Left colon (tissue), 2 donors: ENCODE measurements around the gene FHAD1. TPM values are rescaled to one million over a fixed set of nuclear protein-coding genes. Genes with fewer than 3 reads are reported as not detected.

Experiments
- ATAC-seq: fragments of 200-7000 bp; cut with Tn5 transposase; one replicate; pipeline ENCODE4 v1.9.1; 2020; ENCODE audit warnings: mild to moderate bottlenecking, moderate library complexity
- DNase-seq, 2 donors: peaks; one replicate each; pipeline ENCODE4 v3.0.0-alpha.2; 2020
- intact Hi-C, 2 donors: fragments of 100-400 bp; cut with DNase I in 1 of 2; cut with micrococcal nuclease in 1 of 2; formaldehyde crosslinking; loops; one replicate each; pipeline versions ENCODE4 v1.11.2 to v1.14.0; 2022; cut with DNase I, micrococcal nuclease
- total RNA-seq, 2 donors: library from RNA; stranded (reverse); fragmentation: NEBNext Ultra II Directional; extraction: Animal tissue kit (Norgen Biotek cat#: 25700); gene quantifications; one replicate each; pipeline ENCODE4 v1.2.1, GENCODE V29; 2021
- donor health status: DM: no; HTN: no; CAD: no.
- donor health status: DM: yes; HTN: yes; CAD: no.

FHAD1 gene
- total RNA-seq, 2 donors from 2014 or later = 1.2 to 1.3 TPM

- no peak for DNase-seq
- ATAC-seq = no peak
- intact Hi-C loops = no loop called here
These were observed 67.6 kb downstream of the FHAD1 start for GRCh38 chr1:15314328-15315281.

DNA sequence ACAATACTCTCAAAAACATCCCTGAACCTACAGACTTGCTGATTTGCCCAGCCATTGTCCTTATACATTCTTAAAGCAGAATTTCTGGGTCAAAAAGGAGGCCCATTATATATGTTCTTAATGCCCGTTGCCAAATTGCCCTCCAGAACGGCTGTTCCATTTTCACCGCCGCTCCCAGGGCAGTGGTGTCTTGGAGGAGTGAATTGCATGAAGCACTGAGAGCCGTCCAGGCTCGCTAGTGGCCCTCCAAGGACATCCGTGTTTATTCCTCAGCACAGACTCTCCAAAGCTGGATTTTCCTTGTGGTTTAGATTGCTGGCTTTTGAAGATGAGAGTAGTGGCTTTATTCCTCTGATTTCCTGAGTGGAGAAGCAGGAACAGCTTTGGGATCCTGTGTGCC is 68.8 kb downstream of the FHAD1 start:
- ATAC-seq (no peak), DNase-seq (no peak)
- intact Hi-C loops = no loop called here

DNA sequence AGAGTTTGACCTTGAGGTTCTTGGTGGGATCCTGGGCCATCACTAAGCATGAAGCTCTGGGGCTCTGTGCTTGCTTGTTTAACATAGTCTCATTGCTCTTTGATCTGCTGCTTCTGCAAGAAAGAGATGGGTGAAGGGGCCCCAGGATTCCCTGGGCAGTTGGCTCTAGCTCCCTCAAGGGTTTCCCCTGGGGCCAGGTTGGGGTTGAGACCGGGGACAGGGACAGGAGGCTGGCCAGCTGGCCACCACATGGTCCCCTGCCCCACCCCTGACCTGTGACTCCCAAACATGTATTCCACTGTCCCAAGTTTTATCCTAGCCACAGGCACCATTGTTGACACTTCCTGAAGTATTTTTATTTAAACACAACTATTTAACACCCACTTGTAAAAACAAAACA is 69.5 kb downstream of the FHAD1 start:
- intact Hi-C loops = no loop called here

DNA sequence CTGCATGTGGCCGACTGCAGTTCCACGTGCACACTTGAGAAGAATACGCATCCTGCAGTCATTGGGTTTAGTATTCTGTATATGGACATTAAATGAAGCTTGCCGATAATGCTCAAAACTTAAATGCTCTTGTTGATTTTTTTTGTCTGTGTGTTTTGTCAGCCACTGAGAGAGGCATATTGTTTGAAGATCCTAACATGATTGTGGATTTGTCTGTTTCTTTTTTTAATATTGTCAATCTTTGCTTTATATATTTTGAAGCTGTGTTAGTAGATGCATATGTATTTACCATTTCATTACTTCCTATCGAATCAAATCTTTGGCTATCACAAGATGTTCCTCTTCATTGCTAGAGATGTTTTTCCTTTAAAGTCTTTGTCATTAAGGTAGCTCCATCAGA is 73.2 kb downstream of the FHAD1 start:
- ATAC-seq = no peak
- no peak for DNase-seq
- intact Hi-C loops = no loop called here

More for the DNA sequence above, 69.5 kb downstream of the FHAD1 start:
- ATAC-seq (no peak), DNase-seq (no peak)

GRCh38 chr1:15321601-15322000 is 74.6 kb downstream of the FHAD1 start:
- DNase-seq (no peak), ATAC-seq (no peak)
- intact Hi-C loops = no loop called here

GRCh38 chr1:15322648-15323350 is 75.8 kb downstream of the FHAD1 start:
- peak; percentile 78 for ATAC-seq
- intact Hi-C loops = loop anchor here in 1 of 2 donors (2.0 kb wide), 1 partner anchor 108 kb away; no protein-coding TSS in a partner anchor
- DNase-seq = peak; percentile 63 to 85

DNA sequence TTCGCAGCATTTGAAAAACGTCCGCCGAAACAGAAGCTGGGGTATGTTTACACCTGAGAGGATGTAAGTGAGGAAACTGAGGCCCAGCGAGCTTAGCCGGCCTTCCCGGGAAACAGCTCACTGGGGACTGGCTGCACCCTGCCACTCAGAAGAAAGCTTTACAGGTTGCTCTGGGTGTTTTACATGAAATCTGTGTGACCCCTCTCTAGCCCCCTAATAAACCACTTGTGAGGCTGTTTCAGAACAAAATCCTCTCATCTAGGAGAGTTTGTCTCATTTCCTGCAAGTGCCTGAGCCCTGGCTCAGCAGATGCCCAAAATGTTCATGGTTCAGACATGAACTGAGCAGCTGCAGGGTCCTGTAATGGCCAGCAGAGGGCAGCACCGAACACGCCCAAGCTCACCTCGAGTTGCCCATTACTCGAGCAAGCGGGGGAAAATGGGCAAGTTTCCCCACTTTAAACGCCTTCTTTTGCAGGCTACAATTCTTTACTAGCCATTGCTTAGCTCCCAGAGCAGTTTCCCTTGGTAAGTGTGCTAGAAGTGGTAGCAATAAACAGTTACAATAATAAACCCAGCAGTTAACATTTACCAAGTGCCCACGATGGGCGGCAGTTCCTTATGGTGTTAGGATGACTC is 76.4 kb downstream of the FHAD1 start:
- peak; percentile 76 for ATAC-seq
- DNase-seq = peak; percentile 68 to 82
- intact Hi-C loops = loop anchor here in 1 of 2 donors (2.0 kb wide), 1 partner anchor 107 kb away; no protein-coding TSS in a partner anchor

GRCh38 chr1:15323989-15324868 is 77.2 kb downstream of the FHAD1 start:
- intact Hi-C loops = loop anchor here in 1 of 2 donors (2.0 kb wide), 1 partner anchor 107 kb away; no protein-coding TSS in a partner anchor
- DNase-seq = no peak
- ATAC-seq = peak; percentile 11

DNA sequence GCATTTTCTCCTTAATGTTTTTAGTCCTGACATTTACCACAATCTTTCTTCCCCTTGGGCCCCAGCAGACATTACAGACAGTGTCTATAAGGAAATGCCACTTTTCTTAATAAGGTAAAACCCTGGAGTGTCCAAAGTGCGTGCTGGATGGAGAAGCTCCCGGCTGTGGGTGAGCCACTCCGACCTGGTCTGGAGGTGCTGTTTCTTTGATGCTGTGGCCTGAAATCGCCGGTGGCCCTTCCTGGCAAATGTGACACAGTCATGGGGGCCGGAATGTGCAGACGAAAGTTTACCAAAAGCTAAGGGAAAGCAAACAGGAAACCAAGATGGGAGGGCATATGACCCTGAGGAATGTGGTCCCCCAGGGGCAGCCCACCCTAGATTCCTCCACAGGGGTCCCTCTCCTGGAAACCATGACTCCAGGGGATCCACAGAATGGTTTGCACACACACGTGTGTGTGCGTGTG is 77.9 kb downstream of the FHAD1 start:
- intact Hi-C loops = loop anchor here in 1 of 2 donors (5.0 kb wide), 1 partner anchor 102 kb away; no protein-coding TSS in a partner anchor
- DNase-seq (no peak), ATAC-seq (peak; percentile 59)

GRCh38 chr1:15325375-15326085 is 78.5 kb downstream of the FHAD1 start:
- intact Hi-C loops = loop anchor here in 1 of 2 donors (5.0 kb wide), 1 partner anchor 102 kb away; no protein-coding TSS in a partner anchor
- ATAC-seq (no peak), DNase-seq (no peak)

GRCh38 chr1:15326691-15327588 is 79.9 kb downstream of the FHAD1 start:
- intact Hi-C loops = loop anchor here in 1 of 2 donors (5.0 kb wide), 1 partner anchor 100 kb away; no protein-coding TSS in a partner anchor
- DNase-seq (no peak), ATAC-seq (no peak)

DNA sequence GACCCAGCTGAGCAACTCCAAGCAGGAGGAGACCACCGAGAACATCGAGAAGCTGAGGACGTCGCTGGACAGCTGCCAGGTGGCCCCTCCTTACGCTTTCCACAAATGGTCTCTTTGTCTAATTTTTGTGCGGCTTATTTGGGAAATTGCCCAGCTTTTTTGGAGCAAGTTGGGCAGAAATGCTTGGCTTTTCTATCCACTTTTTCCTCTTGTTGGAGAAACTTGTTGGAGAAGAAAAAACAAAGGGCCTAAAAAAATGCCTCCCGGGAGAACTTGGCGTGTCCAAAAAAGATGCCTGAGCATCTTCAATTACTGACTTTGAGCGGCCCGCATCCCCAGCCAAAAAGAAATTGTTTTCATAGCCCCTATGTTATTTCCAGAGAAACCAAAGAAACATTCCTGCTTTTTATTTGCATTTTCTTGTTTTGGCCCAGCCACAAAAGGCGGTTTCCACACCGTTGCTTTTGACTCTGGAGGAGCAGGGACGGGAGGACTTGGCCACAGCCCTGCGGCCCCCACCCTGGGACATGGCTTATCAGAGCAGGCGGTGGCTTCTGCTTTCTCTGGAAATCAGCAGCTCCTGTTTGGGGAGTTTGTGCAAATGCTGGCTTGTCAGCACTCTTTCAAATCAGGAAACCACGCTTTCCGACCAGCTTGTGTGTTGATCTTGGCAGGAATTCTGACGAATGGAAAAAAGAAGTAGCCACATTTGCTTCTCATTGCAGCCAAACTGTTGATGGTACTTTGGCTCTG is 81.5 kb downstream of the FHAD1 start:
- ATAC-seq (peak; percentile 4), DNase-seq (no peak)
- intact Hi-C loops = loop anchor here in 1 of 2 donors (5.0 kb wide), 1 partner anchor 99 kb away; no protein-coding TSS in a partner anchor

GRCh38 chr1:15329104-15329820 is 82.2 kb downstream of the FHAD1 start:
- ATAC-seq (peak; percentile 57), DNase-seq (peak in 1 of 2 donors; percentile 44)
- intact Hi-C loops = loop anchor here in 1 of 2 donors (5.0 kb wide), 1 partner anchor 98 kb away; no protein-coding TSS in a partner anchor

- ATAC-seq (no peak), DNase-seq (no peak)
These were observed 83.0 kb downstream of the FHAD1 start for GRCh38 chr1:15330028-15330427.

DNA sequence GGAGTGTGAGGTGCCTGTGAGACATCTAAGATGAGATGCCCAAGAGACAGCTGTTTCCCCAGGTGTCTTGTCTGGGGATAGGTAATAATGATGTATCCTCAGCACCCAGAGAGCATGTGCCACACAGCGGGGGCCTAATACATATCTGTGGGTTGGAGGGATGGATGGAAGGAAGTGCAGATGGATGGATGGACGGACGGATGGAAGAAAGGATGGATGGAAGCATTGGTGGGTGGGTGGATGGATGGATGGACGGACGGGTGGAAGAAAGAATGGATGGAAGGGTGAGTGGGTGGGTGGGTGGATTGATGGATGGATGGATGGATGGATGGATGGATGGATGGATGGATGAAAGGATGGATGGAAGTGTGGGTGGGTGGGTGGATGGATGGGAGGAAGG is 84.2 kb downstream of the FHAD1 start:
- intact Hi-C loops = no loop called here
- ATAC-seq (no peak), DNase-seq (no peak)

More at GRCh38 chr1:15330028-15330427, 83.0 kb downstream of the FHAD1 start:
- intact Hi-C loops = no loop called here
